ENCODE data around the gene PRKAR2B.
"Not testable (repeated sequence)": the region's sequence is repeated elsewhere in the genome, so short reads cannot be mapped to it uniquely, and the experiment has no call there.

The PRKAR2B gene

GRCh38 chr7:107090457-107090856 is 46.0 kb downstream of the PRKAR2B start:
- no peak for TF ChIP-seq SP1 (IDR thresholded peaks at IDR 0.05)
- no peak for TF ChIP-seq TARDBP (IDR thresholded peaks at IDR 0.05)
- no peak for TF ChIP-seq L3MBTL2 (conservative IDR thresholded peaks at IDR 0.05)
- no peak for TF ChIP-seq HDGF (IDR thresholded peaks at IDR 0.05; ENCODE audit: borderline replicate concordance)
- no peak for TF ChIP-seq CTBP1 (IDR thresholded peaks at IDR 0.05; ENCODE audit: borderline replicate concordance)
- TF ChIP-seq ZNF384 (IDR thresholded peaks at IDR 0.05): no peak
- no peak for TF ChIP-seq FOXK2 (IDR thresholded peaks at IDR 0.05)
- TF ChIP-seq ELF4 (IDR thresholded peaks at IDR 0.05): no peak
- no peak for TF ChIP-seq LEF1 (IDR thresholded peaks at IDR 0.05; ENCODE audit: borderline replicate concordance)
- no peak for TF ChIP-seq ARNT (IDR thresholded peaks at IDR 0.05)
- TF ChIP-seq FOXA1 (IDR thresholded peaks at IDR 0.05): no peak
- no peak for TF ChIP-seq NFRKB (IDR thresholded peaks at IDR 0.05)
- no peak for TF ChIP-seq PKNOX1 (IDR thresholded peaks at IDR 0.05)
- TF ChIP-seq SUZ12 (IDR thresholded peaks at IDR 0.05): no peak
- TF ChIP-seq FOXM1 (IDR thresholded peaks at IDR 0.05; ENCODE audit: borderline replicate concordance): no peak
- CTCF ChIA-PET: no interaction called here
- no peak for DNase-seq (ENCODE audit: extremely low spot score)
- POLR2A ChIA-PET: no interaction called here

GRCh38 chr7:107091306-107091705 is 46.8 kb downstream of the PRKAR2B start:
- ChIA-PET CTCF (no interaction called here), POLR2A (no interaction called here)
- TF ChIP-seq SUZ12 (IDR thresholded peaks at IDR 0.05): no peak
- TF ChIP-seq ELF4 (IDR thresholded peaks at IDR 0.05): no peak
- no peak for TF ChIP-seq ZNF384 (IDR thresholded peaks at IDR 0.05)
- no peak for TF ChIP-seq NFRKB (IDR thresholded peaks at IDR 0.05)
- TF ChIP-seq CTBP1 (IDR thresholded peaks at IDR 0.05; ENCODE audit: borderline replicate concordance): no peak
- TF ChIP-seq TARDBP (IDR thresholded peaks at IDR 0.05): no peak
- TF ChIP-seq BHLHE40 (IDR thresholded peaks at IDR 0.05; ENCODE audit: borderline replicate concordance): no peak
- TF ChIP-seq FOXA1 (IDR thresholded peaks at IDR 0.05): no peak
- TF ChIP-seq LEF1 (IDR thresholded peaks at IDR 0.05; ENCODE audit: borderline replicate concordance): no peak
- no peak for TF ChIP-seq HDGF (IDR thresholded peaks at IDR 0.05; ENCODE audit: borderline replicate concordance)
- no peak for TF ChIP-seq PKNOX1 (IDR thresholded peaks at IDR 0.05)
- TF ChIP-seq ARNT (IDR thresholded peaks at IDR 0.05): no peak
- TF ChIP-seq SP1 (IDR thresholded peaks at IDR 0.05): no peak
- TF ChIP-seq FOXK2 (IDR thresholded peaks at IDR 0.05): no peak
- DNase-seq (ENCODE audit: extremely low spot score): no peak

GRCh38 chr7:107093671-107094070 is 49.2 kb downstream of the PRKAR2B start:
- CTCF ChIA-PET, POLR2A ChIA-PET: not testable (repeated sequence)

GRCh38 chr7:107099154-107099553 is 54.6 kb downstream of the PRKAR2B start:
- POLR2A ChIA-PET, CTCF ChIA-PET: not testable (repeated sequence)

More at GRCh38 chr7:107093671-107094070, 49.2 kb downstream of the PRKAR2B start:
- DNase-seq (ENCODE audit: extremely low spot score): not testable (repeated sequence)

GRCh38 chr7:107100824-107101223 is 56.3 kb downstream of the PRKAR2B start:
- ChIA-PET CTCF (no interaction called here), POLR2A (interaction anchor here (0.6 kb wide), 1 partner anchor 83 kb away, joined by 3 read pairs; no protein-coding TSS in a partner anchor)
- no peak for DNase-seq (ENCODE audit: extremely low spot score)
- TF ChIP-seq ARNT (IDR thresholded peaks at IDR 0.05): no peak
- no peak for TF ChIP-seq FOXM1 (IDR thresholded peaks at IDR 0.05; ENCODE audit: borderline replicate concordance)
- TF ChIP-seq L3MBTL2 (conservative IDR thresholded peaks at IDR 0.05): no peak

More at GRCh38 chr7:107099154-107099553, 54.6 kb downstream of the PRKAR2B start:
- not testable (repeated sequence) for DNase-seq (ENCODE audit: extremely low spot score)

- ChIA-PET POLR2A (no interaction called here), CTCF (no interaction called here)
- TF ChIP-seq TARDBP (IDR thresholded peaks at IDR 0.05) (no peak), FOXM1 (IDR thresholded peaks at IDR 0.05; ENCODE audit: borderline replicate concordance) (no peak), HDGF (IDR thresholded peaks at IDR 0.05; ENCODE audit: borderline replicate concordance) (no peak), FOXK2 (IDR thresholded peaks at IDR 0.05) (no peak), NFRKB (IDR thresholded peaks at IDR 0.05) (no peak), BHLHE40 (IDR thresholded peaks at IDR 0.05; ENCODE audit: borderline replicate concordance) (no peak), PKNOX1 (IDR thresholded peaks at IDR 0.05) (no peak), CTBP1 (IDR thresholded peaks at IDR 0.05; ENCODE audit: borderline replicate concordance) (no peak), ZNF384 (IDR thresholded peaks at IDR 0.05) (no peak), SP1 (IDR thresholded peaks at IDR 0.05) (no peak), LEF1 (IDR thresholded peaks at IDR 0.05; ENCODE audit: borderline replicate concordance) (no peak), FOXA1 (IDR thresholded peaks at IDR 0.05) (no peak), L3MBTL2 (conservative IDR thresholded peaks at IDR 0.05) (no peak), ELF4 (IDR thresholded peaks at IDR 0.05) (no peak), SUZ12 (IDR thresholded peaks at IDR 0.05) (no peak), ARNT (IDR thresholded peaks at IDR 0.05) (no peak)
- DNase-seq (ENCODE audit: extremely low spot score): no peak
Measured at GRCh38 chr7:107103369-107103768, 58.9 kb downstream of the PRKAR2B start.

GRCh38 chr7:107104801-107105200 is 60.3 kb downstream of the PRKAR2B start:
- ChIA-PET POLR2A (no interaction called here), CTCF (no interaction called here)
- TF ChIP-seq FOXA1 (IDR thresholded peaks at IDR 0.05) (no peak), ARNT (IDR thresholded peaks at IDR 0.05) (no peak), L3MBTL2 (conservative IDR thresholded peaks at IDR 0.05) (no peak), PKNOX1 (IDR thresholded peaks at IDR 0.05) (no peak), NFRKB (IDR thresholded peaks at IDR 0.05) (no peak), CTBP1 (IDR thresholded peaks at IDR 0.05; ENCODE audit: borderline replicate concordance) (no peak), ZNF384 (IDR thresholded peaks at IDR 0.05) (no peak), FOXK2 (IDR thresholded peaks at IDR 0.05) (no peak), SUZ12 (IDR thresholded peaks at IDR 0.05) (no peak), HDGF (IDR thresholded peaks at IDR 0.05; ENCODE audit: borderline replicate concordance) (no peak), BHLHE40 (IDR thresholded peaks at IDR 0.05; ENCODE audit: borderline replicate concordance) (no peak), FOXM1 (IDR thresholded peaks at IDR 0.05; ENCODE audit: borderline replicate concordance) (no peak), SP1 (IDR thresholded peaks at IDR 0.05) (no peak), ELF4 (IDR thresholded peaks at IDR 0.05) (no peak), TARDBP (IDR thresholded peaks at IDR 0.05) (no peak)
- no peak for DNase-seq (ENCODE audit: extremely low spot score)

All from HEK293T (cell line).